Peyer's patch (tissue), 4 donors: Measurements from ENCODE around the gene PLEK2.

ENCODE experiments used
- CTCF ChIP-seq, 6 experiments: fragments of 450-650 bp in 4 of 6; fragments of 200-600 bp in 2 of 6; sonication (generic) in 1 of 6; IDR thresholded peaks; one replicate each; pipeline ENCODE4 v1.5.1; 2017 to 2019; ENCODE audit warnings: antibody characterized with exemption in 6 of 6, mild to moderate bottlenecking in 3 of 6, moderate library complexity in 1 of 6
- POLR2A ChIP-seq, 2 donors: fragments of 450-650 bp; IDR thresholded peaks; one replicate each; pipeline ENCODE4 v1.5.1; 2017; ENCODE audit warnings: antibody characterized with exemption in 2 of 2, mild to moderate bottlenecking in 2 of 2, moderate library complexity in 2 of 2

GRCh38 chr14:67417633-67418032 is 5.7 kb upstream of the PLEK2 start:
- TF ChIP-seq CTCF (IDR thresholded peaks at IDR 0.05) (no peak), POLR2A (IDR thresholded peaks at IDR 0.05) (no peak)
